ENCODE measurements around the gene RMDN3. TPM values are rescaled to one million over a fixed set of nuclear protein-coding genes. Genes with fewer than 3 reads are reported as not detected.

RMDN3 gene
- polyA plus RNA-seq, 3 donors = 35.4 to 39.2 (median 38.7) TPM

- no peak for DNase-seq (ENCODE audit: low read depth in 3 of 3, low spot score in 2 of 3)
Observed at GRCh38 chr15:40750885-40751284, 4.2 kb downstream of the RMDN3 start.

- no peak for DNase-seq (ENCODE audit: low read depth in 3 of 3, low spot score in 2 of 3)
Observed at GRCh38 chr15:40749151-40749630, 5.9 kb downstream of the RMDN3 start.

GRCh38 chr15:40747685-40748631 lies 7.1 kb downstream of the RMDN3 start:
- DNase-seq (ENCODE audit: low read depth in 3 of 3, low spot score in 2 of 3) = no peak

GRCh38 chr15:40746916-40747418 lies 8.1 kb downstream of the RMDN3 start:
- no peak for DNase-seq (ENCODE audit: low read depth in 3 of 3, low spot score in 2 of 3)

- DNase-seq (ENCODE audit: low read depth in 3 of 3, low spot score in 2 of 3) = no peak
Observed at GRCh38 chr15:40744815-40745152, 10.3 kb downstream of the RMDN3 start.

GRCh38 chr15:40743921-40744814 lies 10.9 kb downstream of the RMDN3 start:
- DNase-seq (ENCODE audit: low read depth in 3 of 3, low spot score in 2 of 3) = no peak

- DNase-seq (ENCODE audit: low read depth in 3 of 3, low spot score in 2 of 3) = no peak
Observed at GRCh38 chr15:40743485-40743901, 11.6 kb downstream of the RMDN3 start.

GRCh38 chr15:40739854-40740253 lies 15.2 kb downstream of the RMDN3 start:
- DNase-seq (ENCODE audit: low read depth in 3 of 3, low spot score in 2 of 3) = no peak

- DNase-seq (ENCODE audit: low read depth in 3 of 3, low spot score in 2 of 3) = no peak
Observed at GRCh38 chr15:40739047-40739446, 16.0 kb downstream of the RMDN3 start.

GRCh38 chr15:40737048-40737447 lies 18.0 kb downstream of the RMDN3 start:
- no peak for DNase-seq (ENCODE audit: low read depth in 3 of 3, low spot score in 2 of 3)

GRCh38 chr15:40736575-40736974 lies 18.5 kb downstream of the RMDN3 start:
- DNase-seq (ENCODE audit: low read depth in 3 of 3, low spot score in 2 of 3) = no peak

- DNase-seq (ENCODE audit: low read depth in 3 of 3, low spot score in 2 of 3) = no peak
Observed at GRCh38 chr15:40731034-40731433, 24.0 kb downstream of the RMDN3 start.

- no peak for DNase-seq (ENCODE audit: low read depth in 3 of 3, low spot score in 2 of 3)
Observed at GRCh38 chr15:40723919-40724318, 31.1 kb downstream of the RMDN3 start.

- no peak for DNase-seq (ENCODE audit: low read depth in 3 of 3, low spot score in 2 of 3)
Observed at GRCh38 chr15:40722934-40723333, 32.1 kb downstream of the RMDN3 start.

- no peak for DNase-seq (ENCODE audit: low read depth in 3 of 3, low spot score in 2 of 3)
Observed at GRCh38 chr15:40722354-40722753, 32.7 kb downstream of the RMDN3 start.

GRCh38 chr15:40721701-40722100 lies 33.4 kb downstream of the RMDN3 start:
- DNase-seq (ENCODE audit: low read depth in 3 of 3, low spot score in 2 of 3) = no peak

GRCh38 chr15:40716165-40716564 lies 38.9 kb downstream of the RMDN3 start:
- DNase-seq (ENCODE audit: low read depth in 3 of 3, low spot score in 2 of 3) = no peak

- no peak for DNase-seq (ENCODE audit: low read depth in 3 of 3, low spot score in 2 of 3)
Observed at GRCh38 chr15:40714144-40714543, 40.9 kb downstream of the RMDN3 start.

GRCh38 chr15:40706121-40706520 lies 48.9 kb downstream of the RMDN3 start:
- DNase-seq (ENCODE audit: low read depth in 3 of 3, low spot score in 2 of 3) = no peak

GRCh38 chr15:40702077-40702476 lies 53.0 kb downstream of the RMDN3 start:
- DNase-seq (ENCODE audit: low read depth in 3 of 3, low spot score in 2 of 3) = no peak

- DNase-seq (ENCODE audit: low read depth in 3 of 3, low spot score in 2 of 3) = no peak
Observed at GRCh38 chr15:40697916-40698315, 57.1 kb downstream of the RMDN3 start.
